SK-N-SH (cell line): Measurements from ENCODE around the gene LMO3. TPM values are rescaled to one million over a fixed set of nuclear protein-coding genes. Genes with fewer than 3 reads are reported as not detected.

Source experiments
- CTCF ChIA-PET: fragments of 300-600, 350-600 bp; formaldehyde crosslinking; extraction: SDS; loops from one replicate; lab custom pipeline; 2021; lab: Yijun Ruan, JAX
- POLR2A ChIA-PET: fragments of 350-600 bp; sonication (Branson Sonifier 250); formaldehyde crosslinking; extraction: SDS; loops from one replicate; lab custom pipeline; 2020; ENCODE audit warnings: antibody characterized with exemption, inconsistent platforms; lab: Yijun Ruan, JAX
- DNase-seq: peaks from one replicate; pipeline ENCODE4 v3.0.0; 2012
- H2AFZ ChIP-seq: fragments of 200-600 bp; sonication (generic); 2 replicates; pipeline ENCODE4 v1.8.1; 2016; ENCODE audit warnings: antibody characterized with exemption, mild to moderate bottlenecking, low read depth
- H3F3A ChIP-seq: fragments of 200-600 bp; sonication (generic); replicated peaks from 2 replicates; pipeline ENCODE3; 2016; ENCODE audit warnings: antibody characterized with exemption, mild to moderate bottlenecking; ENCODE audit not compliant: insufficient read depth
- H3K27ac ChIP-seq, 2 experiments: fragments of 200-500 bp in 1 of 2; fragments of 200-600 bp in 1 of 2; sonication (Bioruptor generic) in 1 of 2; sonication (generic), shearing (Covaris generic) in 1 of 2; 2 replicates each; pipeline versions ENCODE4 v1.5.1 to v1.6.1; 2014 to 2016; ENCODE audit warnings: low read depth in 2 of 2, inconsistent platforms in 1 of 2, low read length in 1 of 2, mild to moderate bottlenecking in 1 of 2, mixed read lengths in 1 of 2
- H3K27me3 ChIP-seq: fragments of 200-600 bp; sonication (generic), shearing (Covaris generic); 2 replicates; pipeline ENCODE4 v1.6.1; 2016; ENCODE audit warnings: mixed run types; ENCODE audit not compliant: insufficient read depth
- H3K36me3 ChIP-seq, 2 experiments: fragments of 200-500 bp in 1 of 2; fragments of 200-600 bp in 1 of 2; sonication (Bioruptor generic) in 1 of 2; sonication (generic) in 1 of 2; replicated peaks in 1 of 2; 2 replicates each; pipeline versions ENCODE3 to v1.5.1; 2014 to 2016; ENCODE audit warnings: low read length in 1 of 2, mild to moderate bottlenecking in 1 of 2; ENCODE audit not compliant: insufficient read depth in 2 of 2, control insufficient read depth in 1 of 2
- H3K4me1 ChIP-seq, 2 experiments: fragments of 200-500 bp in 1 of 2; fragments of 200-600 bp in 1 of 2; sonication (Bioruptor generic) in 1 of 2; sonication (generic), shearing (Covaris generic) in 1 of 2; 2 replicates each; pipeline versions ENCODE4 v1.5.1 to v1.6.1; 2014 to 2016; ENCODE audit warnings: low read depth in 1 of 2, low read length in 1 of 2, mixed run types in 1 of 2; ENCODE audit not compliant: insufficient read depth in 2 of 2, control insufficient read depth in 1 of 2
- H3K4me2 ChIP-seq: fragments of 200-600 bp; sonication (generic), shearing (Covaris generic); 2 replicates; pipeline ENCODE4 v1.6.1; 2017; ENCODE audit warnings: mixed run types
- H3K4me3 ChIP-seq, 2 experiments: fragments of 200-500 bp in 1 of 2; fragments of 200-600 bp in 1 of 2; sonication (Bioruptor generic) in 1 of 2; sonication (generic), shearing (Covaris generic) in 1 of 2; 2 replicates each; pipeline versions ENCODE4 v1.5.1 to v1.8.1; 2014 to 2016; ENCODE audit warnings: low read depth in 2 of 2, inconsistent platforms in 1 of 2, low read length in 1 of 2, mild to moderate bottlenecking in 1 of 2, mixed read lengths in 1 of 2, moderate library complexity in 1 of 2
- H3K79me2 ChIP-seq: fragments of 200-600 bp; sonication (generic); 2 replicates; pipeline ENCODE4 v1.8.1; 2017; ENCODE audit warnings: mild to moderate bottlenecking; ENCODE audit not compliant: insufficient read depth
- H3K9ac ChIP-seq: fragments of 200-600 bp; sonication (generic); 2 replicates; pipeline ENCODE4 v1.6.1; 2017; ENCODE audit warnings: mixed run types
- H3K9me2 ChIP-seq: fragments of 200-600 bp; sonication (generic); 2 replicates; pipeline ENCODE4 v1.6.1; 2017; ENCODE audit warnings: mixed run types
- H3K9me3 ChIP-seq: fragments of 200-600 bp; sonication (generic); 2 replicates; pipeline ENCODE4 v1.6.1; 2017; ENCODE audit warnings: mixed run types, mild to moderate bottlenecking, moderate library complexity
- H4K20me1 ChIP-seq: fragments of 200-600 bp; sonication (generic); 2 replicates; pipeline ENCODE4 v1.6.1; 2017; ENCODE audit warnings: mild to moderate bottlenecking, mixed run types; ENCODE audit not compliant: insufficient read depth
- CHD2 ChIP-seq: fragments of 150-350 bp; IDR thresholded peaks from 2 replicates; pipeline ENCODE4 v1.6.1; 2018; ENCODE audit warnings: low read length; ENCODE audit not compliant: partially characterized antibody
- EZH2phosphoT487 ChIP-seq: fragments of 200-600 bp; sonication (generic); IDR thresholded peaks from 2 replicates; pipeline ENCODE4 v1.6.1; 2017; ENCODE audit warnings: low read depth, mixed run types, mild to moderate bottlenecking, antibody characterized with exemption, moderate library complexity, borderline replicate concordance
- FOSL2 ChIP-seq: IDR thresholded peaks from 2 replicates; pipeline ENCODE4 v1.4.0; 2012; ENCODE audit warnings: low read depth, mild to moderate bottlenecking, moderate library complexity, borderline replicate concordance
- GABPA ChIP-seq: IDR thresholded peaks from 2 replicates; pipeline ENCODE4 v1.4.0; 2012; ENCODE audit warnings: low read depth, mild to moderate bottlenecking
- JUND ChIP-seq: IDR thresholded peaks from 2 replicates; pipeline ENCODE4 v1.4.0; 2012
- MAX ChIP-seq: IDR thresholded peaks from 2 replicates; pipeline ENCODE4 v1.4.0; 2012; ENCODE audit warnings: low read depth
- MXI1 ChIP-seq: IDR thresholded peaks from 2 replicates; pipeline ENCODE4 v1.6.1; 2012; ENCODE audit warnings: mild to moderate bottlenecking, low read depth, low read length, improper control_type of control experiment
- NFIC ChIP-seq: IDR thresholded peaks from 2 replicates; pipeline ENCODE4 v1.4.0; 2012; ENCODE audit warnings: borderline replicate concordance
- NRF1 ChIP-seq: IDR thresholded peaks from 2 replicates; pipeline ENCODE4 v1.6.1; 2012; ENCODE audit warnings: low read depth, mild to moderate bottlenecking, low read length
- POLR2AphosphoS5 ChIP-seq: IDR thresholded peaks from 2 replicates; pipeline ENCODE4 v1.6.1; 2012; ENCODE audit warnings: low read depth, low read length
- RAD21 ChIP-seq: IDR thresholded peaks from 2 replicates; pipeline ENCODE4 v1.6.1; 2012; ENCODE audit warnings: mild to moderate bottlenecking, low read length
- REST ChIP-seq: IDR thresholded peaks from 2 replicates; pipeline ENCODE4 v1.6.1; 2012; ENCODE audit warnings: mild to moderate bottlenecking, low read depth, low read length, moderate library complexity
- RFX5 ChIP-seq: IDR thresholded peaks from 2 replicates; pipeline ENCODE4 v1.6.1; 2012; ENCODE audit warnings: mild to moderate bottlenecking, improper control_type of control experiment, low read length
- RXRA ChIP-seq: IDR thresholded peaks from 2 replicates; pipeline ENCODE4 v1.4.0; 2012; ENCODE audit warnings: low read depth, mild to moderate bottlenecking, borderline replicate concordance
- SMC3 ChIP-seq: IDR thresholded peaks from 2 replicates; pipeline ENCODE4 v1.6.1; 2012; ENCODE audit warnings: low read depth, low read length, improper control_type of control experiment
- TCF12 ChIP-seq: IDR thresholded peaks from 2 replicates; pipeline ENCODE4 v1.4.0; 2012
- USF2 ChIP-seq: fragments of 150-350 bp; IDR thresholded peaks from 2 replicates; pipeline ENCODE4 v1.6.1; 2017; ENCODE audit warnings: antibody characterized with exemption, low read length, low read depth, borderline replicate concordance
- YY1 ChIP-seq: IDR thresholded peaks from 2 replicates; pipeline ENCODE4 v1.4.0; 2012; ENCODE audit warnings: low read depth, mild to moderate bottlenecking
- ZBTB33 ChIP-seq: IDR thresholded peaks from 2 replicates; pipeline ENCODE4 v1.4.0; 2012; ENCODE audit warnings: low read depth, borderline replicate concordance
- WGBS: methylation state at CpG from one replicate; pipeline ENCODE4 v1.1.6; 2017; ENCODE audit warnings: low lambda C conversion rate; 5-methylcytosine and 5-hydroxymethylcytosine counted together
- polyA plus RNA-seq, 3 experiments: library from polyadenylated mRNA; depleted of rRNA; stranded (reverse); fragments of >200 nt; gene quantifications; 2 replicates each; pipeline ENCODE4 v1.2.3, GENCODE V29; 2012

LMO3 gene
- polyA plus RNA-seq, 1 of the 3 experiments (the other 2 are of a cell fraction), result not detected

GRCh38 chr12:16524378-16524777, 81.6 kb downstream of the LMO3 start:
- ChIA-PET POLR2A (no interaction called here), CTCF (no interaction called here)
- Histone ChIP-seq H3K4me3 (no peak overlapping the region), H3K27me3 (no peaks in the 10 kb centered on the region), H3K27ac (no peak overlapping the region), H3F3A (no peaks in the 10 kb centered on the region), H2AFZ (no peak overlapping the region), H4K20me1 (no peaks in the 10 kb centered on the region), H3K9me2 (no peaks in the 10 kb centered on the region), H3K36me3 (no peaks in the 10 kb centered on the region), H3K9me3 (no peaks in the 10 kb centered on the region), H3K9ac (no peak overlapping the region), H3K4me2 (no peak overlapping the region), H3K4me1 (no peaks in the 10 kb centered on the region), H3K79me2 (no peaks in the 10 kb centered on the region)
- TF ChIP-seq JUND (no peak), POLR2AphosphoS5 (no peak), REST (no peak), NRF1 (no peak), NFIC (no peak), TCF12 (no peak), MXI1 (no peak), RXRA (no peak), USF2 (no peak), RFX5 (no peak), ZBTB33 (no peak), MAX (no peak), GABPA (no peak), YY1 (no peak), EZH2phosphoT487 (no peak), RAD21 (no peak), FOSL2 (no peak), SMC3 (no peak), CHD2 (no peak)
- WGBS, result 23% methylated on average over 1 of the region's 1 CpG
- DNase-seq, result no peak
